ENCODE data around the gene CASTOR1.

- TF ChIP-seq, protein P1, sequence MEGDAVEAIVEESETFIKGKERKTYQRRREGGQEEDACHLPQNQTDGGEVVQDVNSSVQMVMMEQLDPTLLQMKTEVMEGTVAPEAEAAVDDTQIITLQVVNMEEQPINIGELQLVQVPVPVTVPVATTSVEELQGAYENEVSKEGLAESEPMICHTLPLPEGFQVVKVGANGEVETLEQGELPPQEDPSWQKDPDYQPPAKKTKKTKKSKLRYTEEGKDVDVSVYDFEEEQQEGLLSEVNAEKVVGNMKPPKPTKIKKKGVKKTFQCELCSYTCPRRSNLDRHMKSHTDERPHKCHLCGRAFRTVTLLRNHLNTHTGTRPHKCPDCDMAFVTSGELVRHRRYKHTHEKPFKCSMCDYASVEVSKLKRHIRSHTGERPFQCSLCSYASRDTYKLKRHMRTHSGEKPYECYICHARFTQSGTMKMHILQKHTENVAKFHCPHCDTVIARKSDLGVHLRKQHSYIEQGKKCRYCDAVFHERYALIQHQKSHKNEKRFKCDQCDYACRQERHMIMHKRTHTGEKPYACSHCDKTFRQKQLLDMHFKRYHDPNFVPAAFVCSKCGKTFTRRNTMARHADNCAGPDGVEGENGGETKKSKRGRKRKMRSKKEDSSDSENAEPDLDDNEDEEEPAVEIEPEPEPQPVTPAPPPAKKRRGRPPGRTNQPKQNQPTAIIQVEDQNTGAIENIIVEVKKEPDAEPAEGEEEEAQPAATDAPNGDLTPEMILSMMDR (IDR thresholded peaks at IDR 0.05) = no peak
- TF ChIP-seq EP300 (IDR thresholded peaks at IDR 0.05) (no peak), POLR2A (IDR thresholded peaks at IDR 0.05) (no peak), POLR2AphosphoS5 (IDR thresholded peaks at IDR 0.05) (no peak)
Observed at GRCh38 chr22:30334646-30335045, 45.3 kb upstream of the CASTOR1 start.

All from upper lobe of left lung (tissue), 4 donors.